Measurements from ENCODE around the gene RPS6KL1.
"Not testable (repeated sequence)": the region's sequence is repeated elsewhere in the genome, so short reads cannot be mapped to it uniquely, and the experiment has no call there.

Gene RPS6KL1

DNA sequence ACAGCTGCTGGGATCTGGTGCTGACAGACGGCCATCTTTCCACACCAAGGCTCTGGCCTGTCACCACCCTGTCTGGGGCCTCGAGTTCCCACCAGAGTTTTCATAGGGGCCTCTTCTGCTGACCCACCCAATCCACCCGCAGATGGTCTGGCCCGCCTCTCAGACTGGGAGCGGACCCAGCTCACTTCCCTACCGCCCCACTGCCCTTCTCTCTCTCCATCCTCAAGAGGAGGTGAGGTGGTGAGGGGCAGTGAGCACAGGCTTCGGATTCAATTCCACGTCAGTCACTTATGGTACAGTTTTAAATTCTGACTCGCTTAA is 12.3 kb upstream of the RPS6KL1 start:
- DNase-seq (ENCODE audit: low read depth), result no peak
- TF ChIP-seq, protein P1, sequence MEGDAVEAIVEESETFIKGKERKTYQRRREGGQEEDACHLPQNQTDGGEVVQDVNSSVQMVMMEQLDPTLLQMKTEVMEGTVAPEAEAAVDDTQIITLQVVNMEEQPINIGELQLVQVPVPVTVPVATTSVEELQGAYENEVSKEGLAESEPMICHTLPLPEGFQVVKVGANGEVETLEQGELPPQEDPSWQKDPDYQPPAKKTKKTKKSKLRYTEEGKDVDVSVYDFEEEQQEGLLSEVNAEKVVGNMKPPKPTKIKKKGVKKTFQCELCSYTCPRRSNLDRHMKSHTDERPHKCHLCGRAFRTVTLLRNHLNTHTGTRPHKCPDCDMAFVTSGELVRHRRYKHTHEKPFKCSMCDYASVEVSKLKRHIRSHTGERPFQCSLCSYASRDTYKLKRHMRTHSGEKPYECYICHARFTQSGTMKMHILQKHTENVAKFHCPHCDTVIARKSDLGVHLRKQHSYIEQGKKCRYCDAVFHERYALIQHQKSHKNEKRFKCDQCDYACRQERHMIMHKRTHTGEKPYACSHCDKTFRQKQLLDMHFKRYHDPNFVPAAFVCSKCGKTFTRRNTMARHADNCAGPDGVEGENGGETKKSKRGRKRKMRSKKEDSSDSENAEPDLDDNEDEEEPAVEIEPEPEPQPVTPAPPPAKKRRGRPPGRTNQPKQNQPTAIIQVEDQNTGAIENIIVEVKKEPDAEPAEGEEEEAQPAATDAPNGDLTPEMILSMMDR (conservative IDR thresholded peaks at IDR 0.05; ENCODE audit: low read depth, low read length), result no peak
- H3K4me3 ChIP-seq (ENCODE audit: low read depth, low read length), result no peak overlapping the region

DNA sequence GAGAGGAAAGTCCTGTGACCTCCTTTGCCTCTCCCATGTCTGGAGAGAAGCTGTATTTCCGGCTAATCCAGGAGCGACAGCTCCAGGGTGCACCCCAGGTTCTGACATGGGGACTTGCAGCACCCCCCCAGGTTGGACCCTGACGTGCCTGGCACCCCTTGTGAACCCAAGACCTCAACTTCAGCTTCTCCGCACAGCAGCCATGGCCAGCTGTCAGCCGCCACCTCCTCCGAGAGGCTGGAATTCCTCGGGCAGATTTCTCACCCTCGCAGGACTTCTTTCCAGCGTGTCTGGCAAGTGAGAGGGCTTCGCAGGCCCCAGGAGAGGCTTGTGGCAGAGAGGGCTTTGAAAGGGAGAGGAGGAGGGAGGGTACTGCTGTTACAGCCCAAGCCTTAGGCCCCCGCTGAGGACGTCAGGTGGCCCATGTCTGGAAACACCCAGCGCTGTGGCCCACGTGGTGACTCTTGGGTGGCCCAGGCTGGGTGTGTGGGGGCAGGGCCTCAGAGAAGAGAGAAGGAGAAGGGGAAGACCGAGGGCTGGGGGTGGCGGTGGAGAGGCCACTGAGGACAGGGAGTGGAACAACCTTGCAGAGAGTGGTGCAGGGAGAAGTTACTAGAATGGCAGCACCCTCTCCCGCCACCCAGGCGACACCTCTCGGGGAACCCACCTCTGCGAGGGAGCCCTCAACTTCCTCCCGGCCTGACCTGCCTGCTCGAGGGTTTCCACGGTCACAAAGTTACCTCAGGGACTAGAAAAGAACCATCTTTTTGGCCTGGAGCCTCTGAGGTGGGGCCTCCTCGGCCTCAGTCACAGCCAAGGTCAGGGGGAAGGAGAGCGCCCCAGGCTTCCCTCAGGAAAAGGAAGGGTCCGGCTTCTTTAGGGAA is 11.7 kb upstream of the RPS6KL1 start:
- H3K4me3 ChIP-seq (ENCODE audit: low read depth, low read length), result no peak overlapping the region
- DNase-seq (ENCODE audit: low read depth), result no peak
- TF ChIP-seq, protein P1 (conservative IDR thresholded peaks at IDR 0.05; ENCODE audit: low read depth, low read length), result no peak

DNA sequence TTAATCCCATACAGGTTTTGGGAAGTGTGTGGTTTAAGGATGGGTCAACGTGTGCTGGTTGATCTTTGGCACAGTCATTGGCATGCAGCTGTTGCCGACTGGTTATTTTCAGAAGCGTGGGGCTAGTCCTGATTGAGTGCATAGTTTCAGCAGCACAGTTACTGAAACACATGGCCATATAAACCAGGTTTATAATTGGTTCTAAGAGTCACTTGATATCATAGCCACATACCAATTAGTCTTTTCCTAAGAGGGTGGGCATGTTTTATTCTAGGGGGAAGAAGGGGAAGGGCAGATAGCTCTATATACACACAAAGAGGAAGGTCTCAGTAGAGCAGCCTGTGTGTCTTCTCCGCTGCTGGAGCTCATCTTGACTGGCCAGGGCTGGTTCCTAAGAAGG is 11.0 kb upstream of the RPS6KL1 start:
- no peak for DNase-seq (ENCODE audit: low read depth)
- TF ChIP-seq, protein P1 (conservative IDR thresholded peaks at IDR 0.05; ENCODE audit: low read depth, low read length), result no peak
- H3K4me3 ChIP-seq (ENCODE audit: low read depth, low read length), result no peak overlapping the region

DNA sequence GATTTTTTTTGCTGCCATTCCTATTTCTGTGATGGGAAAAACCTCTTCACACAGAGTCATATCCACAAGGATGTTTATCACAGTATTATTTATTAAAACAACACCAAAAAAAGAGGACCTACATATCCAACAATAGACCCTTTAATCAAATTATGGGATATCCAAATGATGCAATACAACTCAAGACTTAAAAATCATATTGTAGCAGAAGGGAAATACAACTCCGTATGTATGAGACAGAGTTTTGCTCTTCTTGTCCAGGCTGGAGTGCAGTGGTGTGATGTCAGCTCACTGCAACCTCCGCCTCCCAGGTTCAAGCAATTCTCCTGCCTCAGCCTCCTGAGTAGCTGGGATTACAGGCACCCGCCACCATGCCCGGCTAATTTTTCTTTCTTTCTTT is 9.9 kb upstream of the RPS6KL1 start:
- not testable (repeated sequence) for DNase-seq (ENCODE audit: low read depth); H3K4me3 ChIP-seq (ENCODE audit: low read depth, low read length)

DNA sequence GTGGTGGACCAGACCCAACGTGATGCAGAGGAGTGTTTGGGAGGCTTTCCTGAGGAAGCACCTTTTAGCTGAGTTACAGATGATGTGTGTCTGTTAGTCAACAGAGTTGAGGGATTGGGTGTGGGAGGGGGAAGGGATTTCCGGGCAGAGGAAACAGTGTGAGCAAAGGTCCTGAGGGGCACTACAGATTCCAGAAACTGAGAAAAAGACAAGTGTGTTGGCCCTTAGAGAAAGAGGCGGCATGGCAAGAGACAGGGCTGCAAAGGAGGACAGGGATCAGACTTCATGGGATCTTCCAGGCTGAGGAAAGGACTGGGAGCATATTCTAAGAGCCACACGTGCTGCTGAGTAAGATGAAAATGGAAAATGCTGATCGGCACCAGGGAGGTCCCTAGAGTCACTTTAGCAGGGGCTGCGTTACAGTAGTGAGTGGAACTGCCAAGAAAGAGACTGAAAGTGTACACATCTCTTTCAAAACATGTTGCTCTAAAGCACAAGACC is 9.4 kb upstream of the RPS6KL1 start:
- H3K4me3 ChIP-seq (ENCODE audit: low read depth, low read length), result no peak overlapping the region
- TF ChIP-seq, protein P1 (conservative IDR thresholded peaks at IDR 0.05; ENCODE audit: low read depth, low read length), result no peak
- no peak for DNase-seq (ENCODE audit: low read depth)

DNA sequence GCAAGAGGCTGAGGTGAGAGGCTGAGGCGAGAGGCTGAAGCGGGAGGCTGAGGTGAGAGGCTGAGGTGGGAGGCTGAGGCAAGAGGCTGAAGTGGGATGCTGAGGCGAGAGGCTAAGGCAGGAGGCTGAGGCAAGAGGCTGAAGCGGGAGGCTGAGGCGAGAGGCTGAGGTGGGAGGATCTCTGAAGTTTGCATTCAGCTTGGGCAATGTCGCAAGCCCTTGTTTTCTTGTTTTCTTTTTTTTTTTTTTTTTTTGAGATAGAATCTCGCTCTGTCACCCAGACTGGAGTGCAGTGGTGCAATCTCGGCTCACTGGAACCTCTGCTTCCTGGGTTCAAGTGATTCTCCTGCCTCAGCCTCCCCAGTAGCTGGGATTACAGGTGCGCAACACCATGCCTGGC is 8.7 kb upstream of the RPS6KL1 start:
- not testable (repeated sequence) for DNase-seq (ENCODE audit: low read depth); H3K4me3 ChIP-seq (ENCODE audit: low read depth, low read length)

DNA sequence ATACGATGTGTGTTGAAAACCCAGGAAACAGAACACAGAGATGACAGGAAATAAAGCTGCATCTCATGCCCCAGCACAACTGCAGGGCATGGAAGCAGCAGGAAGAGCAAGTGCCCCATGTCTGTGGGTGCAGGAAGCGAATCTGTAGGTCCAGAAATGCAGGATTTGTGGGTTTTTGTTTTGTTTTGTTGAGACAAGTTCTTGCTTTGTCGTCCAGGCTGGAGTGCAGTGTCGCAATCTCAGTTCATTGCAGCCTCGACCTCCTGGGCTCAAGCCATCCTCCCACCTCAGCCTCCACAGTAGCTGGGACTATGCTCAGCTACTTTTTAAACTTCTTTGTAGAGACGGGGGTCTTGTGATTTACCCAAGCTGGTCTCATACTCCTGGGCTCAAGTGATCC is 6.2 kb upstream of the RPS6KL1 start:
- TF ChIP-seq, protein P1 (conservative IDR thresholded peaks at IDR 0.05; ENCODE audit: low read depth, low read length), result no peak
- DNase-seq (ENCODE audit: low read depth), result no peak
- H3K4me3 ChIP-seq (ENCODE audit: low read depth, low read length), result no peak overlapping the region

DNA sequence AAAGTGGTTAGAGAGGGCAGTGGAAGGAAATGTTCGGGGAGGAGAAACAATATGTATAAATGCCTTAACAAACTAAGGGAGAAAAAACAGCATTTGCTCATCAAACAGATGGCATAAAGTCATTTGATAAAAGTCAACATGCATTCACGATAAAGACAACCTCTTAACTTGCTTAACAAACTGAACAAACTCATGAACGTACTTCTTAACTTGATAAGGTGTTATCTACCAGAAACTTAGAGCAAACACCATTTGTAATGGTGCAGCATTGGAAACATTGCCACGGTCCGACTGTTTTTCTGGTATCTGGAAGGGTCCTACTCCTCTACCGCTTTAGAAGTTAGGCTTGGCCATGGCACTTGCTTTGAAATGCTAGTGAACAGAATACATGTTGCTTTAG is 4.2 kb upstream of the RPS6KL1 start:
- TF ChIP-seq, protein P1 (conservative IDR thresholded peaks at IDR 0.05; ENCODE audit: low read depth, low read length), result no peak
- DNase-seq (ENCODE audit: low read depth), result no peak
- no peak overlapping the region for H3K4me3 ChIP-seq (ENCODE audit: low read depth, low read length)
